ENCODE data around the gene ZNF648.
"Not testable (repeated sequence)": the region's sequence is repeated elsewhere in the genome, so short reads cannot be mapped to it uniquely, and the experiment has no call there.

The ZNF648 gene

GRCh38 chr1:182052355-182052754 lies 9.2 kb downstream of the ZNF648 start:
- H3K27me3 ChIP-seq (ENCODE audit: insufficient read depth, low read length) = no peaks in the 10 kb centered on the region
- no peaks in the 10 kb centered on the region for H3K79me2 ChIP-seq (ENCODE audit: control insufficient read depth, insufficient read depth, low read length, unreplicated experiment)
- H3K4me3 ChIP-seq (ENCODE audit: low read depth, low read length) = no peak overlapping the region
- no peaks in the 10 kb centered on the region for H3K36me3 ChIP-seq (ENCODE audit: insufficient read depth, low read length)
- no peaks in the 10 kb centered on the region for H3K4me1 ChIP-seq (ENCODE audit: control insufficient read depth, insufficient read depth, low read length, unreplicated experiment)
- H2AFZ ChIP-seq (ENCODE audit: low read length, unreplicated experiment) = no peak overlapping the region
- no peak overlapping the region for H3K27ac ChIP-seq (ENCODE audit: low read depth, low read length)

GRCh38 chr1:182051938-182052337 lies 9.6 kb downstream of the ZNF648 start:
- Histone ChIP-seq H3K4me3 (ENCODE audit: low read depth, low read length) (no peak overlapping the region), H3K27me3 (ENCODE audit: insufficient read depth, low read length) (no peaks in the 10 kb centered on the region), H2AFZ (ENCODE audit: low read length, unreplicated experiment) (no peak overlapping the region), H3K79me2 (ENCODE audit: control insufficient read depth, insufficient read depth, low read length, unreplicated experiment) (no peaks in the 10 kb centered on the region), H3K4me1 (ENCODE audit: control insufficient read depth, insufficient read depth, low read length, unreplicated experiment) (no peaks in the 10 kb centered on the region), H3K36me3 (ENCODE audit: insufficient read depth, low read length) (no peaks in the 10 kb centered on the region), H3K27ac (ENCODE audit: low read depth, low read length) (no peak overlapping the region)

- Histone ChIP-seq H2AFZ (ENCODE audit: low read length, unreplicated experiment) (no peak overlapping the region), H3K4me1 (ENCODE audit: control insufficient read depth, insufficient read depth, low read length, unreplicated experiment) (no peaks in the 10 kb centered on the region), H3K27me3 (ENCODE audit: insufficient read depth, low read length) (no peaks in the 10 kb centered on the region), H3K4me3 (ENCODE audit: low read depth, low read length) (no peak overlapping the region), H3K79me2 (ENCODE audit: control insufficient read depth, insufficient read depth, low read length, unreplicated experiment) (no peaks in the 10 kb centered on the region), H3K27ac (ENCODE audit: low read depth, low read length) (no peak overlapping the region), H3K36me3 (ENCODE audit: insufficient read depth, low read length) (no peaks in the 10 kb centered on the region)
These were observed 10.7 kb downstream of the ZNF648 start for GRCh38 chr1:182050481-182051448.

GRCh38 chr1:182048562-182048961 lies 12.9 kb downstream of the ZNF648 start:
- Histone ChIP-seq H3K79me2 (ENCODE audit: control insufficient read depth, insufficient read depth, low read length, unreplicated experiment) (no peaks in the 10 kb centered on the region), H3K4me3 (ENCODE audit: low read depth, low read length) (no peak overlapping the region), H3K27me3 (ENCODE audit: insufficient read depth, low read length) (no peaks in the 10 kb centered on the region), H3K27ac (ENCODE audit: low read depth, low read length) (no peak overlapping the region), H3K4me1 (ENCODE audit: control insufficient read depth, insufficient read depth, low read length, unreplicated experiment) (no peaks in the 10 kb centered on the region), H2AFZ (ENCODE audit: low read length, unreplicated experiment) (no peak overlapping the region), H3K36me3 (ENCODE audit: insufficient read depth, low read length) (no peaks in the 10 kb centered on the region)

GRCh38 chr1:182046763-182047162 lies 14.7 kb downstream of the ZNF648 start:
- Histone ChIP-seq H3K27me3 (ENCODE audit: insufficient read depth, low read length) (no peaks in the 10 kb centered on the region), H3K27ac (ENCODE audit: low read depth, low read length) (no peak overlapping the region), H2AFZ (ENCODE audit: low read length, unreplicated experiment) (no peak overlapping the region), H3K4me3 (ENCODE audit: low read depth, low read length) (no peak overlapping the region), H3K79me2 (ENCODE audit: control insufficient read depth, insufficient read depth, low read length, unreplicated experiment) (no peaks in the 10 kb centered on the region), H3K4me1 (ENCODE audit: control insufficient read depth, insufficient read depth, low read length, unreplicated experiment) (no peaks in the 10 kb centered on the region), H3K36me3 (ENCODE audit: insufficient read depth, low read length) (no peaks in the 10 kb centered on the region)

- H2AFZ ChIP-seq (ENCODE audit: low read length, unreplicated experiment); H3K4me1 ChIP-seq (ENCODE audit: control insufficient read depth, insufficient read depth, low read length, unreplicated experiment); H3K4me3 ChIP-seq (ENCODE audit: low read depth, low read length); H3K79me2 ChIP-seq (ENCODE audit: control insufficient read depth, insufficient read depth, low read length, unreplicated experiment); H3K27me3 ChIP-seq (ENCODE audit: insufficient read depth, low read length); H3K27ac ChIP-seq (ENCODE audit: low read depth, low read length); H3K36me3 ChIP-seq (ENCODE audit: insufficient read depth, low read length): not testable (repeated sequence)
These were observed 16.0 kb downstream of the ZNF648 start for GRCh38 chr1:182045481-182045880.

GRCh38 chr1:182041615-182042014 lies 19.9 kb downstream of the ZNF648 start:
- Histone ChIP-seq H2AFZ (ENCODE audit: low read length, unreplicated experiment) (no peak overlapping the region), H3K36me3 (ENCODE audit: insufficient read depth, low read length) (no peaks in the 10 kb centered on the region), H3K27ac (ENCODE audit: low read depth, low read length) (no peak overlapping the region), H3K27me3 (ENCODE audit: insufficient read depth, low read length) (no peaks in the 10 kb centered on the region), H3K79me2 (ENCODE audit: control insufficient read depth, insufficient read depth, low read length, unreplicated experiment) (no peaks in the 10 kb centered on the region), H3K4me1 (ENCODE audit: control insufficient read depth, insufficient read depth, low read length, unreplicated experiment) (no peaks in the 10 kb centered on the region), H3K4me3 (ENCODE audit: low read depth, low read length) (no peak overlapping the region)

- H3K4me3 ChIP-seq (ENCODE audit: low read depth, low read length) = no peak overlapping the region
- H3K79me2 ChIP-seq (ENCODE audit: control insufficient read depth, insufficient read depth, low read length, unreplicated experiment) = no peaks in the 10 kb centered on the region
- H3K27ac ChIP-seq (ENCODE audit: low read depth, low read length) = no peak overlapping the region
- no peak overlapping the region for H2AFZ ChIP-seq (ENCODE audit: low read length, unreplicated experiment)
- no peaks in the 10 kb centered on the region for H3K4me1 ChIP-seq (ENCODE audit: control insufficient read depth, insufficient read depth, low read length, unreplicated experiment)
- H3K36me3 ChIP-seq (ENCODE audit: insufficient read depth, low read length) = no peaks in the 10 kb centered on the region
- H3K27me3 ChIP-seq (ENCODE audit: insufficient read depth, low read length) = no peaks in the 10 kb centered on the region
These were observed 23.3 kb downstream of the ZNF648 start for GRCh38 chr1:182038220-182038619.

GRCh38 chr1:182035097-182035770 lies 26.3 kb downstream of the ZNF648 start:
- no peak overlapping the region for H3K27ac ChIP-seq (ENCODE audit: low read depth, low read length)
- no peak overlapping the region for H2AFZ ChIP-seq (ENCODE audit: low read length, unreplicated experiment)
- H3K4me1 ChIP-seq (ENCODE audit: control insufficient read depth, insufficient read depth, low read length, unreplicated experiment) = no peaks in the 10 kb centered on the region
- H3K79me2 ChIP-seq (ENCODE audit: control insufficient read depth, insufficient read depth, low read length, unreplicated experiment) = no peaks in the 10 kb centered on the region
- no peaks in the 10 kb centered on the region for H3K36me3 ChIP-seq (ENCODE audit: insufficient read depth, low read length)
- no peak overlapping the region for H3K4me3 ChIP-seq (ENCODE audit: low read depth, low read length)
- H3K27me3 ChIP-seq (ENCODE audit: insufficient read depth, low read length) = peaks cover 5% of the 10 kb centered on the region; the same call in 1 of the 2 replicates

GRCh38 chr1:182032251-182032650 lies 29.3 kb downstream of the ZNF648 start:
- Histone ChIP-seq H3K79me2 (ENCODE audit: control insufficient read depth, insufficient read depth, low read length, unreplicated experiment) (no peaks in the 10 kb centered on the region), H3K4me3 (ENCODE audit: low read depth, low read length) (no peak overlapping the region), H3K4me1 (ENCODE audit: control insufficient read depth, insufficient read depth, low read length, unreplicated experiment) (no peaks in the 10 kb centered on the region), H3K27me3 (ENCODE audit: insufficient read depth, low read length) (peaks cover 16% of the 10 kb centered on the region; the same call in 1 of the 2 replicates), H3K36me3 (ENCODE audit: insufficient read depth, low read length) (no peaks in the 10 kb centered on the region), H3K27ac (ENCODE audit: low read depth, low read length) (no peak overlapping the region), H2AFZ (ENCODE audit: low read length, unreplicated experiment) (no peak overlapping the region)

Data from ACC112 (cell line).